HCT116 (cell line): ENCODE data around the gene GPN2. TPM values are rescaled to one million over a fixed set of nuclear protein-coding genes. Genes with fewer than 3 reads are reported as not detected.

Experiments used
- ATAC-seq: fragments of 200-7000 bp; cut with Tn5 transposase; 2 replicates; pipeline ENCODE4 v1.9.1; 2020; ENCODE audit warnings: mild to moderate bottlenecking, moderate library complexity
- BruUV-seq: library from RNA; stranded (reverse); fragments of 400-500 nt; replicated peaks from 2 replicates; lab custom pipeline; 2021; lab: Mats Ljungman, UMichigan
- CTCF ChIA-PET: fragments of 300-600 bp; sonication (Branson Sonifier 250); formaldehyde crosslinking; loops from one replicate; lab custom pipeline; 2021; ENCODE audit warnings: antibody characterized with exemption; lab: Charles Lee
- POLR2A ChIA-PET: fragments of 300-600, 350-600 bp; sonication (Branson Sonifier 250); formaldehyde crosslinking; loops from one replicate; lab custom pipeline; 2021; ENCODE audit warnings: antibody characterized with exemption; lab: Charles Lee
- RAD21 ChIA-PET, 2 experiments: fragments of 300-600 bp; sonication (Branson Sonifier 250); formaldehyde crosslinking; loops; one replicate each; lab custom pipeline; 2023; ENCODE audit warnings: low total read pairs in 2 of 2; ENCODE audit not compliant: uncharacterized antibody in 2 of 2, unreplicated experiment in 2 of 2, low non-redundant PET in 1 of 2; lab: Charles Lee
- DNase-seq: peaks from one replicate; pipeline ENCODE4 v3.0.0-alpha.2; 2010; ENCODE audit warnings: low read depth, low spot score
- H2AFZ ChIP-seq: fragments of 200-600 bp; shearing (Covaris generic), sonication (generic); 2 replicates; pipeline ENCODE4 v1.6.1; 2017; ENCODE audit warnings: low read depth, mixed run types, mixed read lengths, antibody characterized with exemption, low read length; ENCODE audit not compliant: poor library complexity, severe bottlenecking
- H3K27ac ChIP-seq: 2 replicates; pipeline ENCODE4 v1.5.1; 2012; ENCODE audit warnings: low read depth, low read length
- H3K27me3 ChIP-seq: fragments of 200-600 bp; sonication (generic); 2 replicates; pipeline ENCODE4 v1.6.1; 2016; ENCODE audit warnings: mixed run types, low read length, mixed read lengths; ENCODE audit not compliant: insufficient read depth
- H3K36me3 ChIP-seq, 2 experiments: fragments of 200-500 bp in 1 of 2; fragments of 200-600 bp in 1 of 2; sonication (Bioruptor generic) in 1 of 2; sonication (generic) in 1 of 2; 2 replicates each; pipeline versions ENCODE4 v1.5.1 to v1.6.1; 2014 to 2016; ENCODE audit warnings: low read length in 2 of 2, inconsistent platforms in 1 of 2, mixed read lengths in 1 of 2, mixed run types in 1 of 2; ENCODE audit not compliant: insufficient read depth in 2 of 2, control insufficient read depth in 1 of 2
- H3K4me1 ChIP-seq, 2 experiments: fragments of 200-600 bp in 1 of 2; sonication (generic) in 1 of 2; 2 replicates each; pipeline versions ENCODE4 v1.5.1 to v1.6.1; 2012 to 2017; ENCODE audit warnings: low read length in 2 of 2, inconsistent platforms in 1 of 2, mild to moderate bottlenecking in 1 of 2, mixed read lengths in 1 of 2, mixed run types in 1 of 2, moderate library complexity in 1 of 2; ENCODE audit not compliant: insufficient read depth in 2 of 2, control insufficient read depth in 1 of 2
- H3K4me2 ChIP-seq: fragments of 200-600 bp; sonication (generic); 2 replicates; pipeline ENCODE4 v1.6.1; 2017; ENCODE audit warnings: mixed run types, low read length, mixed read lengths
- H3K4me3 ChIP-seq, 2 experiments: fragments of 200-600 bp in 1 of 2; sonication (generic) in 1 of 2; replicated peaks in 1 of 2; 2 replicates each; pipeline ENCODE4 v1.5.1; 2011 to 2016; ENCODE audit warnings: low read length in 2 of 2, control low read depth in 1 of 2, low read depth in 1 of 2, mild to moderate bottlenecking in 1 of 2, mixed read lengths in 1 of 2, mixed run types in 1 of 2
- H3K79me2 ChIP-seq: fragments of 200-600 bp; sonication (generic); 2 replicates; pipeline ENCODE4 v1.6.1; 2017; ENCODE audit warnings: mild to moderate bottlenecking, mixed run types, low read length, moderate library complexity, mixed read lengths; ENCODE audit not compliant: insufficient read depth
- H3K9ac ChIP-seq: fragments of 200-600 bp; sonication (generic); 2 replicates; pipeline ENCODE4 v1.6.1; 2016; ENCODE audit warnings: low read length, mixed read lengths
- H3K9me2 ChIP-seq: fragments of 200-600 bp; sonication (generic), shearing (Covaris generic); 2 replicates; pipeline ENCODE4 v1.6.1; 2017; ENCODE audit warnings: mixed run types, mild to moderate bottlenecking, moderate library complexity; ENCODE audit not compliant: insufficient read depth
- H3K9me3 ChIP-seq, 2 experiments: fragments of 200-500 bp in 1 of 2; fragments of 200-600 bp in 1 of 2; sonication (Bioruptor generic) in 1 of 2; sonication (generic) in 1 of 2; 2 replicates each; pipeline ENCODE4 v1.6.1; 2014 to 2017; ENCODE audit warnings: low read length in 2 of 2, mixed read lengths in 2 of 2, inconsistent platforms in 1 of 2, low read depth in 1 of 2, mild to moderate bottlenecking in 1 of 2, mixed run types in 1 of 2, moderate library complexity in 1 of 2; ENCODE audit not compliant: control insufficient read depth in 1 of 2, insufficient read depth in 1 of 2
- H4K20me1 ChIP-seq: fragments of 200-600 bp; sonication (generic), shearing (Covaris generic); 2 replicates; pipeline ENCODE4 v1.6.1; 2017; ENCODE audit warnings: mixed run types, mild to moderate bottlenecking, moderate library complexity; ENCODE audit not compliant: insufficient read depth
- EGR1 ChIP-seq: IDR thresholded peaks from 2 replicates; pipeline ENCODE4 v1.6.1; 2012; ENCODE audit warnings: low read depth
- EZH2phosphoT487 ChIP-seq: fragments of 200-600 bp; IDR thresholded peaks from 2 replicates; pipeline ENCODE4 v1.6.1; 2018; ENCODE audit warnings: antibody characterized with exemption, borderline replicate concordance
- JUND ChIP-seq: IDR thresholded peaks from 2 replicates; pipeline ENCODE4 v1.6.1; 2012
- POLR2AphosphoS5 ChIP-seq: IDR thresholded peaks from 2 replicates; pipeline ENCODE4 v1.6.1; 2011; ENCODE audit warnings: mild to moderate bottlenecking, low read depth, low read length, moderate library complexity
- RAD21 ChIP-seq: IDR thresholded peaks from 2 replicates; pipeline ENCODE4 v1.6.1; 2012; ENCODE audit warnings: low read depth, mild to moderate bottlenecking
- SP1 ChIP-seq: IDR thresholded peaks from 2 replicates; pipeline ENCODE4 v1.6.1; 2012; ENCODE audit warnings: low read depth
- TCF7L2 ChIP-seq: IDR thresholded peaks from 2 replicates; pipeline ENCODE4 v1.7.0; 2011; ENCODE audit warnings: borderline replicate concordance, inconsistent platforms; ENCODE audit not compliant: insufficient read depth, insufficient read length; ENCODE audit errors: extremely low read depth
- YY1 ChIP-seq: IDR thresholded peaks from 2 replicates; pipeline ENCODE4 v1.6.1; 2011; ENCODE audit warnings: low read length, low read depth, moderate library complexity, mild to moderate bottlenecking; ENCODE audit not compliant: insufficient replicate concordance; ENCODE audit errors: extremely low read depth
- ZNF274 ChIP-seq: fragments of 200-500 bp; sonication (Bioruptor generic); IDR thresholded peaks from 2 replicates; pipeline ENCODE4 v1.6.1; 2014; ENCODE audit warnings: mild to moderate bottlenecking, low read depth, low read length, inconsistent platforms
- intact Hi-C: fragments of 100-400 bp; cut with micrococcal nuclease; formaldehyde crosslinking; loops from 2 replicates; pipeline ENCODE4 v1.10.0; 2022
- total RNA-seq: library from RNA; stranded (reverse); gene quantifications from one replicate; pipeline ENCODE4 v1.2.1, GENCODE V29; 2021; ENCODE audit not compliant: unreplicated experiment
- TF ChIP-seq, protein P1 (sequence below): IDR thresholded peaks from 2 replicates; pipeline ENCODE4 v1.6.1; 2012
- TF ChIP-seq, protein P2 (sequence below): IDR thresholded peaks from 2 replicates; pipeline ENCODE4 v1.6.1; 2012
- TF ChIP-seq, protein P3 (sequence below): IDR thresholded peaks from 2 replicates; pipeline ENCODE4 v1.6.1; 2011; ENCODE audit warnings: mild to moderate bottlenecking, low read length, moderate library complexity; ENCODE audit not compliant: insufficient replicate concordance; ENCODE audit errors: extremely low read depth

The GPN2 gene
- total RNA-seq, 1 experiment from 2014 or later = 37.2 TPM

DNA sequence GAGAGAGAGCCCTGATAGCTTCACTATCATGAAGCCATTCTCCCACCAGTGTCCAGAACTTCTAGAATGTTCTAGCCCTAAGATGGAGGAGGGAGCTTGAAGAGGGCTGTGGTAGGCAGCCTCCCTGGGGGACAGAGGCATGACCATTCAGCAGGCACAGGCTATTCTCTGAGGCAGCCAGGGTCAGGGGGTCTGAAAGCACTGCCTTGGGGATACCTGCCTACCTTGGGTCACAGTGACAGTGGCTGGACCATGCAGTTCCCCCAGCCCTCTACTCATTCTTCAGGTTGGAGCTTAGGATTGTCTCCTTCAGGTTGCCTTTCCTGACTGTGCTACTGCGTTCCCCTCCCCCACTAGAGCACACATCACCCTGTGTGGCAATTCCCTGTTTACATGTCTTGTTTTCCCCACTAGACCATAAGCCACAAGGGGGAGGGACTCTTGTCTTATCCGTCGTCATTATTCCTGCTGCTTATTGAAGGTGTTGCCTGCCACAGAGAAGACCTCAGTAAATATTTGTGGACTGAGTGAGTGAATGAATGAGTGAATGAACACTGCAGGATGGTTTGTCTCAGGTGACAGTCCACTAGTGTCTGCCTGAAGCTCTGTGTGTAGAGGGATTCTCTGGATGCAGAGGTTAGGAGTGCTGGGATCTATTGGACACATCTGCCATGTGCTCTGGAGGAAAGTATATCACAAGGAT is 58.4 kb downstream of the GPN2 start:
- Histone ChIP-seq H3K4me3 (no peak overlapping the region), H3K79me2 (peaks cover 54% of the 10 kb centered on the region), H3K36me3 (peaks cover 35 to 47% of the 10 kb centered on the region in 2 experiments)
- no peak for ATAC-seq
- intact Hi-C loops = no loop called here
- no peak for TF ChIP-seq EGR1
- TF ChIP-seq JUND = no peak
- TF ChIP-seq RAD21 = no peak
- TF ChIP-seq ZNF274 = no peak
- no peak for TF ChIP-seq YY1
- no peak for TF ChIP-seq POLR2AphosphoS5
- TF ChIP-seq, protein P1, sequence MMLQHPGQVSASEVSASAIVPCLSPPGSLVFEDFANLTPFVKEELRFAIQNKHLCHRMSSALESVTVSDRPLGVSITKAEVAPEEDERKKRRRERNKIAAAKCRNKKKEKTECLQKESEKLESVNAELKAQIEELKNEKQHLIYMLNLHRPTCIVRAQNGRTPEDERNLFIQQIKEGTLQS = no peak
- TF ChIP-seq, protein P2, sequence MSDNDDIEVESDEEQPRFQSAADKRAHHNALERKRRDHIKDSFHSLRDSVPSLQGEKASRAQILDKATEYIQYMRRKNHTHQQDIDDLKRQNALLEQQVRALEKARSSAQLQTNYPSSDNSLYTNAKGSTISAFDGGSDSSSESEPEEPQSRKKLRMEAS = no peak
- TF ChIP-seq SP1 = no peak
- no peak for TF ChIP-seq EZH2phosphoT487
- TF ChIP-seq, protein P3, sequence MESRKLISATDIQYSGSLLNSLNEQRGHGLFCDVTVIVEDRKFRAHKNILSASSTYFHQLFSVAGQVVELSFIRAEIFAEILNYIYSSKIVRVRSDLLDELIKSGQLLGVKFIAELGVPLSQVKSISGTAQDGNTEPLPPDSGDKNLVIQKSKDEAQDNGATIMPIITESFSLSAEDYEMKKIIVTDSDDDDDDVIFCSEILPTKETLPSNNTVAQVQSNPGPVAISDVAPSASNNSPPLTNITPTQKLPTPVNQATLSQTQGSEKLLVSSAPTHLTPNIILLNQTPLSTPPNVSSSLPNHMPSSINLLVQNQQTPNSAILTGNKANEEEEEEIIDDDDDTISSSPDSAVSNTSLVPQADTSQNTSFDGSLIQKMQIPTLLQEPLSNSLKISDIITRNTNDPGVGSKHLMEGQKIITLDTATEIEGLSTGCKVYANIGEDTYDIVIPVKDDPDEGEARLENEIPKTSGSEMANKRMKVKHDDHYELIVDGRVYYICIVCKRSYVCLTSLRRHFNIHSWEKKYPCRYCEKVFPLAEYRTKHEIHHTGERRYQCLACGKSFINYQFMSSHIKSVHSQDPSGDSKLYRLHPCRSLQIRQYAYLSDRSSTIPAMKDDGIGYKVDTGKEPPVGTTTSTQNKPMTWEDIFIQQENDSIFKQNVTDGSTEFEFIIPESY = no peak
- TF ChIP-seq TCF7L2 = no peak
- TF ChIP-seq, all 23 proteins: peak for 0
- POLR2A ChIA-PET = interaction anchor here (1.5 kb wide), 1 partner anchor 17 kb away, joined by 3 read pairs; no protein-coding TSS in a partner anchor
- RAD21 ChIA-PET = interaction anchor here in 1 of 2 experiments (0.6 kb wide), 1 partner anchor 37 kb away, joined by 3 read pairs; no protein-coding TSS in a partner anchor
- H2AFZ ChIP-seq = no peak overlapping the region
- H3K27me3 ChIP-seq = no peaks in the 10 kb centered on the region
- DNase-seq = no peak
- H3K27ac ChIP-seq = no peak overlapping the region
- BruUV-seq = no TSS peak
- no peaks in the 10 kb centered on the region for H3K9me2 ChIP-seq
- H3K9ac ChIP-seq = no peak overlapping the region
- no peak overlapping the region for H3K4me2 ChIP-seq
- H3K4me1 ChIP-seq = peaks cover 6 to 22% of the 10 kb centered on the region in 2 experiments; a peak in 3 of 4 replicates
- CTCF ChIA-PET = interaction anchor here (1.1 kb wide), 1 partner anchor 22 kb away, joined by 4 read pairs; no protein-coding TSS in a partner anchor
- H4K20me1 ChIP-seq = no peaks in the 10 kb centered on the region
- no peaks in the 10 kb centered on the region for H3K9me3 ChIP-seq
